ENCODE data around the gene CTIF. TPM values are rescaled to one million over a fixed set of nuclear protein-coding genes. Genes with fewer than 3 reads are reported as not detected.

Gene CTIF
- total RNA-seq, 1 donor from 2014 or later: 72.4 TPM

DNA sequence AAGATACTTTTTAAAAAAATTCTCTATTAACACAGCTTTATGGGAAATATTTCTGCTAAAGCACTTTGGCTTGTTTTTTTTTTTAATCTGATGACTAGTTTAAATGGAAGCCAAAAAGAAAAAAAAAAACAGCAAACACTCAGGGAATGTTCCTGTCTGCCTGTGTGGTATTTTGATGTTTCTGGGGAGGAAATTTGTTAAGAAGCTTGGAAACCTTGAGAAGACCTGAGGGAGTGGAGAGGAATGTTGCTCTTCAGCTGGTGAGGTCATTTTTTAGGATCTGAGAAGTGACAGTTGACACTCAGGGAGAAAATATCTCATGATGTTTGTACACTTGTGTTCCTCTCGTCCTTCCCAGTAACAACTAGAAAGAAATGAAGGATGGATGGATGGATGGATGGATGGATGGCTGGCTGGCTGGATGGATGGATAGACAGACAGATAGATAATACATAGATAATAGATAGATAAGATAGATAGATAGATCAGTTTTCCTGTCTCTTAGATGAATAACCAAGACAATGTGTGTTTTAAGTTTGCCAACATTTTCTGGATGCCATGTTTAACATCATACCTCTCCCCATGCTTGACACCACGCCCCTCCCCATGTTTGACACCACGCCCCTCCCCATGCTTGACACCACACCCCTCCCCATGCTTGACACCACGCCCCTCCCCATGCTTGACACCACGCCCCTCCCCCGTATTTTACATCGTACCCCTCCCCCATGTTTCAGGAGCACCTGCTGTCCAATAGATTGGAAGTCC lies 84.8 kb downstream of the CTIF start:
- Histone ChIP-seq H3K27ac (no peak overlapping the region), H3K4me1 (no peaks in the 10 kb centered on the region), H3K9me3 (no peaks in the 10 kb centered on the region), H3K4me3 (no peak overlapping the region), H3K27me3 (no peaks in the 10 kb centered on the region), H3K36me3 (peaks cover 5% of the 10 kb centered on the region)
- TF ChIP-seq, protein P1, sequence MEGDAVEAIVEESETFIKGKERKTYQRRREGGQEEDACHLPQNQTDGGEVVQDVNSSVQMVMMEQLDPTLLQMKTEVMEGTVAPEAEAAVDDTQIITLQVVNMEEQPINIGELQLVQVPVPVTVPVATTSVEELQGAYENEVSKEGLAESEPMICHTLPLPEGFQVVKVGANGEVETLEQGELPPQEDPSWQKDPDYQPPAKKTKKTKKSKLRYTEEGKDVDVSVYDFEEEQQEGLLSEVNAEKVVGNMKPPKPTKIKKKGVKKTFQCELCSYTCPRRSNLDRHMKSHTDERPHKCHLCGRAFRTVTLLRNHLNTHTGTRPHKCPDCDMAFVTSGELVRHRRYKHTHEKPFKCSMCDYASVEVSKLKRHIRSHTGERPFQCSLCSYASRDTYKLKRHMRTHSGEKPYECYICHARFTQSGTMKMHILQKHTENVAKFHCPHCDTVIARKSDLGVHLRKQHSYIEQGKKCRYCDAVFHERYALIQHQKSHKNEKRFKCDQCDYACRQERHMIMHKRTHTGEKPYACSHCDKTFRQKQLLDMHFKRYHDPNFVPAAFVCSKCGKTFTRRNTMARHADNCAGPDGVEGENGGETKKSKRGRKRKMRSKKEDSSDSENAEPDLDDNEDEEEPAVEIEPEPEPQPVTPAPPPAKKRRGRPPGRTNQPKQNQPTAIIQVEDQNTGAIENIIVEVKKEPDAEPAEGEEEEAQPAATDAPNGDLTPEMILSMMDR (IDR thresholded peaks at IDR 0.05): no peak
- DNase-seq (no peak), ATAC-seq (no peak)
- intact Hi-C loops (cut with DNase I): no loop called here

DNA sequence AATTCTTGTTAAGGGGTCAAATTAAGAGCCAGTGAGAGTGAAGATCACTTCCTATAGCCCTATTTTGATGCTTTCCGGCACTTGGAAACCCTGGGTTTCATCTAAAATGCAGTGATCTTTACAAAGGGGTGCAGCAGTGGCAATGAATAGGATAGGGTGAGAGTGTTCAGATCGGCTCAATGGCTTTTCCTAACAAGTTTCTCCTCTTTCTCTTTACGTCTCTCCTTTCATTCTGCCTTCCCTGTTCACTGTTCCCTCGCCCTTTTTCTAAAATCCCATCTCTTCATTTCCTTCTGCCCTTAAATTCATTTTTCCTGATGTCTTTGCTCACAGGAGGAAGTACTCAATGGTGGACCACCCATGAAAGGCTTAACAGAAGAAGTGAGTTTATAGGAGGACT lies 86.0 kb downstream of the CTIF start:
- no peak for DNase-seq
- Histone ChIP-seq H3K9me3 (no peaks in the 10 kb centered on the region), H3K36me3 (no peaks in the 10 kb centered on the region), H3K27me3 (no peaks in the 10 kb centered on the region), H3K4me3 (no peak overlapping the region), H3K27ac (no peak overlapping the region), H3K4me1 (no peaks in the 10 kb centered on the region)
- no peak for ATAC-seq
- TF ChIP-seq, protein P1 (IDR thresholded peaks at IDR 0.05): no peak
- intact Hi-C loops (cut with DNase I): no loop called here

DNA sequence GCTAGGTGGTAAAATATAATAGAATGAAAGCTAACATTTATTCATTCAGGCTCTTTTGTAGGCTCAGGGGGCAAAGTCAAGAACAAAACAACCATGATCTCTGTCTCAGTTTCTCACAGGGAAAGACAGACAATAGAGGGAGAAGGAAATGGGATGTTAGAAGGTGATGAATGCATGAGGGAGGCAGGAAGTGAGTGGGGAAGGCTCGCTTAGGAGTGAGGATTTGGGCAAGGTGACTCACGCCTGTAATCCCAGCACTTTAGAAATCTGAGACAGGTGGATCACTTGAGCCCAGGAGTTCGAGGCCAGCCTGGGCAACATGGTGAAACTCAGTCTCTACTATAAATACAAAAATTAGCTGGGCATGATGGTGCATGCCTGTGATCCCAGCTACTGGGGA lies 88.4 kb downstream of the CTIF start:
- no peak overlapping the region for H3K27ac ChIP-seq
- DNase-seq: no peak
- H3K36me3 ChIP-seq: no peaks in the 10 kb centered on the region
- TF ChIP-seq, protein P1 (IDR thresholded peaks at IDR 0.05): no peak
- H3K9me3 ChIP-seq: no peaks in the 10 kb centered on the region
- intact Hi-C loops (cut with DNase I): no loop called here
- no peaks in the 10 kb centered on the region for H3K27me3 ChIP-seq
- H3K4me3 ChIP-seq: no peak overlapping the region
- ATAC-seq: no peak
- no peaks in the 10 kb centered on the region for H3K4me1 ChIP-seq

DNA sequence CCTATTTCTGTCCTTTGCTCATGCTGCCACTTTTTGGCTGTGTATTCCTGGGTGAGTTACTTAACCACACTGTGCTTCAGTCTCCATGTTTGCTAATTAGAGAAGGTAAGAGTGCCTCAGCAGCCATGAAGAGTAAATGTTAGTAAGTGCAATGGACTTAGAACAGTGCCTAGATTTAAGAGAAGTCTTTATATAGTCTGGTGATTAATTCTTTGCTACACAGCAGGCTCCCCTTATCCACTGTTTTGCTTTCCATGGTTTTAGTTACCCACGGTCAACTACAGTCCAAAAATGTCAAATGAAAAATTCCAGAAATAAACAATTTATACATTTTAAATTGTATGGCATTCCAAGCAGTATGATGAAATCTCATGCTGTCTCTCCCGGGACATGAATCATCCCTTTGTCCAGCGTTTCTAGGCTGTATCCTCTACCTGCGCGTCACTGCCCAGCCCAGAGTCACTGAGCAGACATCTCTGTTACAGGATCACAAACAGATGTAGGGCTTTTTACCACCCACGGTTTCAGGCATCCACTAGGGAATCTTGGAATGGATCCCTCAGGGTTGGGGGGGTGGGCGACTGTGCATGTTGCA lies 91.0 kb downstream of the CTIF start:
- Histone ChIP-seq H3K4me1 (no peaks in the 10 kb centered on the region), H3K9me3 (no peaks in the 10 kb centered on the region), H3K27me3 (no peaks in the 10 kb centered on the region), H3K4me3 (no peak overlapping the region), H3K27ac (no peak overlapping the region), H3K36me3 (no peaks in the 10 kb centered on the region)
- intact Hi-C loops (cut with DNase I): no loop called here
- ATAC-seq: no peak
- peak; percentile 10 for DNase-seq
- TF ChIP-seq, protein P1 (IDR thresholded peaks at IDR 0.05): no peak

DNA sequence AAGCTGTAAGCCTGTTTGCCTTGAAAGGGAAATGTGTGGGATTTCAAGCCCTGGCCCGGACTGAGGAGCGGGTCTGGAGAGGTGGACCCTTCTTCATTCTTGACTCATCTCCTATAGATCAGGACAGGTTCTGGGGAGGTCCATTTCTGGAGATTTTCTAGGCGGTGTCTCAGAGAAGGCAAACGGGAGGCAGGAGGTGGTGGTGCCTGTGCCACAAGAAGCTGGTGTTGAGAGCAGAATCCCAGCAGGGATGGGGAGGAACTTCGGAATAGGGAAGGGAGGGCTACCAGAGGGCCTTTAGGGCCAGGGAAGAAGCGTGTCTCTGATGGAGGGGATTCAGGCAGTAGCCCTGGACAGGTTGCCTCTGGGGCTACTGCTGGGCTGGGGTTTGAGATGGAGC lies 93.0 kb downstream of the CTIF start:
- Histone ChIP-seq H3K4me3 (no peak overlapping the region), H3K9me3 (no peaks in the 10 kb centered on the region), H3K27me3 (no peaks in the 10 kb centered on the region), H3K27ac (no peak overlapping the region), H3K4me1 (no peaks in the 10 kb centered on the region), H3K36me3 (no peaks in the 10 kb centered on the region)
- intact Hi-C loops (cut with DNase I): no loop called here
- ATAC-seq (no peak), DNase-seq (peak; percentile 52)
- TF ChIP-seq, protein P1 (IDR thresholded peaks at IDR 0.05): no peak

All from upper lobe of right lung (tissue), 1 donor.